Neuronal stem cell (in vitro differentiated cells): ENCODE data around the gene CBX2.

Experiments
- DNase-seq: peaks from one replicate; pipeline ENCODE4 v3.0.0-alpha.2; 2013; ENCODE audit warnings: low spot score
- H2AFZ ChIP-seq: one replicate; pipeline ENCODE4 v1.6.1; 2013; ENCODE audit warnings: mild to moderate bottlenecking, low read length, inconsistent platforms
- H2AK5ac ChIP-seq: 2 replicates; pipeline ENCODE4 v1.6.1; 2013; ENCODE audit warnings: low read depth, mild to moderate bottlenecking, inconsistent platforms, low read length, moderate library complexity, mixed read lengths
- H2BK120ac ChIP-seq: 2 replicates; pipeline ENCODE4 v1.6.1; 2013; ENCODE audit warnings: low read depth, mild to moderate bottlenecking, inconsistent platforms, low read length, moderate library complexity, mixed read lengths
- H2BK12ac ChIP-seq: one replicate; pipeline ENCODE4 v1.6.1; 2013; ENCODE audit warnings: low read length, inconsistent platforms
- H2BK15ac ChIP-seq: 2 replicates; pipeline ENCODE4 v1.6.1; 2013; ENCODE audit warnings: mild to moderate bottlenecking, low read length, inconsistent platforms, mixed read lengths
- H2BK5ac ChIP-seq: one replicate; pipeline ENCODE4 v1.6.1; 2013; ENCODE audit warnings: inconsistent platforms, mild to moderate bottlenecking, low read length, moderate library complexity
- H3K14ac ChIP-seq: one replicate; pipeline ENCODE4 v1.6.1; 2013; ENCODE audit warnings: low read length, inconsistent platforms
- H3K18ac ChIP-seq: 2 replicates; pipeline ENCODE4 v1.6.1; 2013; ENCODE audit warnings: low read length, inconsistent platforms
- H3K23ac ChIP-seq: 2 replicates; pipeline ENCODE4 v1.6.1; 2013; ENCODE audit warnings: low read depth, mild to moderate bottlenecking, mixed read lengths, low read length, inconsistent platforms; ENCODE audit not compliant: poor library complexity
- H3K27ac ChIP-seq: replicated peaks from 3 replicates; pipeline ENCODE4 v1.5.1; 2013; ENCODE audit warnings: low read length, inconsistent platforms
- H3K27me3 ChIP-seq, 3 experiments: 2 replicates each; pipeline ENCODE4 v1.6.1; 2013; ENCODE audit warnings: low read length in 3 of 3, mild to moderate bottlenecking in 2 of 3, inconsistent platforms in 1 of 3, low read depth in 1 of 3, mixed read lengths in 1 of 3, moderate library complexity in 1 of 3; ENCODE audit not compliant: control insufficient read depth in 3 of 3, insufficient read depth in 3 of 3
- H3K36me3 ChIP-seq, 2 donors: replicated peaks in 1 of 2; 2 replicates each; pipeline ENCODE4 v1.6.1; 2013; ENCODE audit warnings: low read length in 2 of 2; ENCODE audit not compliant: control insufficient read depth in 2 of 2, insufficient read depth in 2 of 2
- H3K4ac ChIP-seq: 2 replicates; pipeline ENCODE4 v1.6.1; 2013; ENCODE audit warnings: inconsistent platforms, mild to moderate bottlenecking, low read length, moderate library complexity
- H3K4me1 ChIP-seq, 2 donors: 1 replicate in 1 of 2; 2 replicates in 1 of 2; pipeline ENCODE4 v1.6.1; 2013; ENCODE audit warnings: low read length in 2 of 2, low read depth in 1 of 2; ENCODE audit not compliant: control insufficient read depth in 2 of 2, insufficient read depth in 1 of 2
- H3K4me2 ChIP-seq: one replicate; pipeline ENCODE4 v1.6.1; 2013; ENCODE audit warnings: mild to moderate bottlenecking, low read length, inconsistent platforms; ENCODE audit not compliant: insufficient read depth, poor library complexity, severe bottlenecking
- H3K4me3 ChIP-seq, 2 donors: 2 replicates each; pipeline ENCODE4 v1.5.1; 2013; ENCODE audit warnings: low read length in 2 of 2, mild to moderate bottlenecking in 2 of 2, inconsistent platforms in 1 of 2, moderate library complexity in 1 of 2
- H3K79me1 ChIP-seq: one replicate; pipeline ENCODE4 v1.6.1; 2013; ENCODE audit warnings: low read depth, mild to moderate bottlenecking, inconsistent platforms, low read length, moderate library complexity
- H3K9ac ChIP-seq: one replicate; pipeline ENCODE4 v1.6.1; 2013; ENCODE audit warnings: mild to moderate bottlenecking, low read depth, low read length, inconsistent platforms; ENCODE audit not compliant: poor library complexity
- H3K9me3 ChIP-seq, 2 donors: replicated peaks in 1 of 2; 2 replicates each; pipeline versions ENCODE3 to v1.6.1; 2013; ENCODE audit warnings: low read length in 2 of 2, mild to moderate bottlenecking in 2 of 2, inconsistent platforms in 1 of 2, low read depth in 1 of 2, mixed read lengths in 1 of 2, moderate library complexity in 1 of 2; ENCODE audit not compliant: control insufficient read depth in 2 of 2, insufficient read depth in 1 of 2
- H4K8ac ChIP-seq: one replicate; pipeline ENCODE4 v1.6.1; 2013; ENCODE audit warnings: low read depth, mild to moderate bottlenecking, inconsistent platforms, low read length, moderate library complexity
- H4K91ac ChIP-seq: one replicate; pipeline ENCODE4 v1.6.1; 2013; ENCODE audit warnings: low read length, low read depth, mild to moderate bottlenecking, inconsistent platforms; ENCODE audit not compliant: poor library complexity
- WGBS, 2 donors: extraction: QIAGEN DNeasy Blood & Tissue Kit; methylation state at CpG; one replicate each; pipeline ENCODE4 v1.1.7; 2013; ENCODE audit warnings: missing lambda C conversion rate in 2 of 2, mixed read lengths in 1 of 2; ENCODE audit not compliant: insufficient read length in 2 of 2, insufficient replicate concordance in 1 of 2; ENCODE audit errors: extremely low coverage in 2 of 2; 5-methylcytosine and 5-hydroxymethylcytosine counted together

The CBX2 gene

GRCh38 chr17:79834565-79835469 is 56.9 kb downstream of the CBX2 start:
- no peak overlapping the region for H3K27ac ChIP-seq
- no peak overlapping the region for H3K4me3 ChIP-seq
- H3K27me3 ChIP-seq = peaks cover 2 to 51% (median 16%) of the 10 kb centered on the region in 3 experiments
- no peak for DNase-seq
- peak overlapping the region; percentile 89 for H2AK5ac ChIP-seq
- peak overlapping the region; percentile 92 for H2BK15ac ChIP-seq
- WGBS, 2 donors = no CpG with 5 or more reads among the region's 61 CpGs
- H2BK12ac ChIP-seq = peak overlapping the region; percentile 73
- H4K91ac ChIP-seq = no peak overlapping the region
- no peak overlapping the region for H2BK120ac ChIP-seq
- H3K9ac ChIP-seq = peak overlapping the region; percentile 80
- H2BK5ac ChIP-seq = peak overlapping the region; percentile 36
- no peak overlapping the region for H3K4ac ChIP-seq
- peak overlapping the region; percentile 75 for H3K14ac ChIP-seq
- H3K9me3 ChIP-seq = no peaks in the 10 kb centered on the region
- H3K4me1 ChIP-seq = peaks cover 30 to 46% of the 10 kb centered on the region in 2 donors
- no peak overlapping the region for H2AFZ ChIP-seq
- H3K79me1 ChIP-seq = peaks cover 3% of the 10 kb centered on the region
- peaks cover 0 to 51% of the 10 kb centered on the region in 2 donors for H3K36me3 ChIP-seq
- H4K8ac ChIP-seq = no peak overlapping the region
- H3K4me2 ChIP-seq = peak overlapping the region; percentile 32
- peak overlapping the region; percentile 95 for H3K18ac ChIP-seq
- peak overlapping the region; percentile 97 for H3K23ac ChIP-seq

DNA sequence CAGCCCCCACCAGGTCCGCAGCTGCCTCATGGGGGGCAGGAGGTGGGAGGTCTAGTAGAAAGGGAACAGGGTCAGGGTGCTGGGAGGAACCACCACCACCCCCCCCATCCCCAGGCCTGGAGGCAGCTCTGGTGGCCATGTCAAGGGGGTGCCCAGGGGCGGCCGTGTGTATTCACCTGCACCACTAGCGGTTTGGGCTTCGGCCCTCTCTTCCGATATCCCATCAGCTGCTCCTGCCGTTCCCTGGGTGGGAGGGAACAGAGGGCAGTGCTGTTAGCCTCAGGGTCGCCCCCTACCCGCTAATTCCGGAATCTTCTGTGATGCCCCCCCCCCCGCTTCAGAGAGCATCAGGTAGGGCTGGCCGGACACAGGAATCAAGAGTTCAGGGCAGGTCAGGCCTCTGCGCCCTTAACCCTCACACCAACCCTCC is 57.5 kb downstream of the CBX2 start:
- peaks cover 0 to 3% of the 10 kb centered on the region in 2 donors for H3K9me3 ChIP-seq
- H4K8ac ChIP-seq = no peak overlapping the region
- peaks cover 0 to 51% of the 10 kb centered on the region in 2 donors for H3K36me3 ChIP-seq
- no peak overlapping the region for H3K4me3 ChIP-seq
- peak overlapping the region; percentile 97 for H3K23ac ChIP-seq
- peak overlapping the region; percentile 43 for H3K4me2 ChIP-seq
- peak overlapping the region; percentile 95 for H3K18ac ChIP-seq
- H3K14ac ChIP-seq = no peak overlapping the region
- H3K27ac ChIP-seq = no peak overlapping the region
- DNase-seq = no peak
- H3K79me1 ChIP-seq = peaks cover 3% of the 10 kb centered on the region
- WGBS, 2 donors = no CpG with 5 or more reads among the region's 13 CpGs
- peaks cover 9 to 58% (median 23%) of the 10 kb centered on the region in 3 experiments for H3K27me3 ChIP-seq
- H4K91ac ChIP-seq = no peak overlapping the region
- peaks cover 33 to 51% of the 10 kb centered on the region in 2 donors for H3K4me1 ChIP-seq
- peak overlapping the region; percentile 63 for H2BK12ac ChIP-seq
- H2AFZ ChIP-seq = no peak overlapping the region
- H3K9ac ChIP-seq = no peak overlapping the region
- H2AK5ac ChIP-seq = peak overlapping the region; percentile 89
- no peak overlapping the region for H2BK5ac ChIP-seq
- peak overlapping the region; percentile 77 for H2BK120ac ChIP-seq
- no peak overlapping the region for H3K4ac ChIP-seq
- peak overlapping the region; percentile 73 for H2BK15ac ChIP-seq

DNA sequence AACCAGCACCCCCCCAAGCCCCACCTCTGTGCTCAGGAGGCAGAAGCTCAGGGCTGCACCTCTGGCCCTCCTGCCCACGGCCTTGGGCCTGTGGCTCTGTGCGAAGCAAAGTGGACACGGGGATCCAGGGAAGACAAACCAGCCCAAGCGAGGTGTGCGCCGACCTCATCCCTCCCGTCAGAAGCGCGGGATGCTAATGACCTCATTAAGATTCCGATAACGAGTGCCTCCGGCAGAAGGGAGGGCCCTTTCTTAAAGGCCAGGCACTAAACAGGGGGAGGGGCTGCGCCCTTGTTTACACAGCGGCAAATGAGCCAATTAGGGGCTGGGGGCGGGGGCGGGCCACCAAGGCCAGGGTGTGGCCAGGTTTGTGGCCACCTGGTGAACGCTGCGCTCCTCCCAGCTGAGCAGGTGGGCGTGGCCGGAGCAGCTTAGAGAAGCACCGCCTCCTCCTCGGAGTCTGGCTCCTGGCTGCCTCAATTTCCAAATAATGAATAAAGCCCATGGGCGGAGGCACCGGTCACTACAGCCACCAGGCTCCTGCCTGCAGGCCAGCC is 58.1 kb downstream of the CBX2 start:
- peaks cover 0 to 3% of the 10 kb centered on the region in 2 donors for H3K9me3 ChIP-seq
- H3K27ac ChIP-seq = no peak overlapping the region
- no CpG with 5 or more reads among the region's 24 CpGs for WGBS, 2 donors
- DNase-seq = no peak
- H3K23ac ChIP-seq = peak overlapping the region; percentile 97
- peak overlapping the region; percentile 95 for H3K18ac ChIP-seq
- H2AK5ac ChIP-seq = peak overlapping the region; percentile 64
- no peak overlapping the region for H2BK5ac ChIP-seq
- H2AFZ ChIP-seq = no peak overlapping the region
- no peak overlapping the region for H3K9ac ChIP-seq
- no peak overlapping the region for H4K91ac ChIP-seq
- H2BK12ac ChIP-seq = no peak overlapping the region
- H3K4me1 ChIP-seq = peaks cover 29 to 53% of the 10 kb centered on the region in 2 donors
- peaks cover 3% of the 10 kb centered on the region for H3K79me1 ChIP-seq
- peak overlapping the region; percentile 73 for H2BK15ac ChIP-seq
- H3K4me3 ChIP-seq = peak overlapping the region in 1 of 2 donors; percentile 42
- H3K36me3 ChIP-seq = peaks cover 0 to 51% of the 10 kb centered on the region in 2 donors
- H3K4ac ChIP-seq = no peak overlapping the region
- H3K4me2 ChIP-seq = peak overlapping the region; percentile 95
- H4K8ac ChIP-seq = peak overlapping the region; percentile 66
- H3K27me3 ChIP-seq = peaks cover 14 to 63% (median 28%) of the 10 kb centered on the region in 3 experiments
- no peak overlapping the region for H3K14ac ChIP-seq
- peak overlapping the region; percentile 77 for H2BK120ac ChIP-seq

GRCh38 chr17:79836510-79836971 is 58.6 kb downstream of the CBX2 start:
- Histone ChIP-seq H2BK15ac (peak overlapping the region; percentile 20), H2BK12ac (no peak overlapping the region), H3K18ac (peak overlapping the region; percentile 55), H3K4me2 (peak overlapping the region; percentile 95), H2AFZ (no peak overlapping the region), H3K4me3 (peak overlapping the region in 1 of 2 donors; percentile 4), H3K4me1 (peaks cover 29 to 48% of the 10 kb centered on the region in 2 donors), H2BK120ac (peak overlapping the region; percentile 4), H4K91ac (no peak overlapping the region), H3K36me3 (peaks cover 0 to 51% of the 10 kb centered on the region in 2 donors), H3K23ac (no peak overlapping the region), H3K27ac (no peak overlapping the region), H3K9ac (no peak overlapping the region), H3K79me1 (peaks cover 3% of the 10 kb centered on the region), H3K9me3 (peaks cover 0 to 3% of the 10 kb centered on the region in 2 donors), H2BK5ac (no peak overlapping the region), H3K4ac (no peak overlapping the region), H4K8ac (peak overlapping the region; percentile 66), H3K27me3 (peaks cover 19 to 68% (median 33%) of the 10 kb centered on the region in 3 experiments), H3K14ac (no peak overlapping the region), H2AK5ac (no peak overlapping the region)
- WGBS, 2 donors = no CpG with 5 or more reads among the region's 18 CpGs
- no peak for DNase-seq
